Measurements from ENCODE around the gene MAP4K4.
"Not testable (repeated sequence)": the region's sequence is repeated elsewhere in the genome, so short reads cannot be mapped to it uniquely, and the experiment has no call there.

Gene MAP4K4

DNA sequence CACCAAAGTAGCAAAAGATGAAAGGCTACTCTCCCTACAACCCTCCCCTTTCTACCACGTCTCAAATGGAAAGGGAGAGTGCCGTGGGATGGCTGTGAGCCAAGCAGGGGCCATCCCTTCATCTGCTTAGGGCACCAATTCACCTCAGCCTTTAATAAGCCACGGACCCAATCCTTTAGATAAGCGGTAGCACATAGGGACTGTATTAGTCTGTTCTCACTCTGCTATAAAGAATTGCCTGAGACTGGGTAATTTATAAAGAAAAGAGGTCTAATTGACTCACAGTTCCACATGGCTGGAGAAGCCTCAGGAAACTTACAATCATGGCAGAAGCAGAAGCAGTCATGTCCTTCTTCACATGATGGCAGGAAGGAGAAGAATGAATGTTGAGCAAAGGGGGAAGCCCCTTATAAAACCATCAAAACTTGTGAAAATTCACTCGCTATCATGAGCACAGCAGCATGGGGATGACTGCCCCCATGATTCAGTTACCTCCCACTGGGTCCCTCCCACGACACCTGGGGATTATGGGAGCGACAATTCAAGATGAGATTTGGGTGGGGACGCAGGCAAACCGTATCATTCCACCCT, 208.3 kb downstream of the MAP4K4 start:
- DNase-seq (ENCODE audit: low spot score), result no peak

DNA sequence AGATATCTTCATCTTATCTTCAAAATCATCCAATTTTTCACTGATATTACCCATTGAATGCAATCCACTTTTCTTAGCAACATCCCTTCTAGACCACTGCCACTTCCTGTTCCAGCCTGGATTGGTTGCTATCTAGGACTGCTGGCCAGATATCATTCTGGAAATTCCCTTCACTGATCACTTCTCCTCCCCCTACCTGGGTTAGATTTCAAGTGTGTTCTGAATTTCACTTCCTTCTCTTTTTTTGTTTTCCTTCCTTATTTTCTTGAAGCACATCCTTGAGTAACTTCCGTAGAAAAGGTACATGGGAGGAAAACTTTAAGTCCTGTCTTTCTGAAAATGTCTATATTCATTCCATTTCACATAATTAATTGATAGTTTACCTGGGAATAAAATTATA, 212.3 kb downstream of the MAP4K4 start:
- DNase-seq (ENCODE audit: low spot score), result no peak

DNA sequence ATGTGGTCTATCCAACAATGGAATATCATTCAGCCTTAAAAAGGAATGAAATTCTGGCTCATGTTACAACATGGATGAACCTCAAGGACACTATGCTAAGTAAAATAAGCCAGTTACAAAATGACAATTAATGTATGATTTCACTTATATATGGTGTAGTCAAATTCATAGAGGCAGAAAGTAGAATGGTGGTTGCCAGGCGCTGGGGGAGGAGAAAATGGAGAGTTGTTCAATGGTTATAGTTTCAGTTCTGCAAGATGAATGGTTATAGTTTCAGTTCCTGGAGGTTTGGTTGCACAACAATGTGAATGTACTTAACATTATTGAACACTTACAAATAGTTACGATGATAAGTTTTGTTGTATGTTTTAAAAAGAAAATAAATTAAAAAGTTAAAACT, 215.0 kb downstream of the MAP4K4 start:
- no peak for DNase-seq (ENCODE audit: low spot score)

DNA sequence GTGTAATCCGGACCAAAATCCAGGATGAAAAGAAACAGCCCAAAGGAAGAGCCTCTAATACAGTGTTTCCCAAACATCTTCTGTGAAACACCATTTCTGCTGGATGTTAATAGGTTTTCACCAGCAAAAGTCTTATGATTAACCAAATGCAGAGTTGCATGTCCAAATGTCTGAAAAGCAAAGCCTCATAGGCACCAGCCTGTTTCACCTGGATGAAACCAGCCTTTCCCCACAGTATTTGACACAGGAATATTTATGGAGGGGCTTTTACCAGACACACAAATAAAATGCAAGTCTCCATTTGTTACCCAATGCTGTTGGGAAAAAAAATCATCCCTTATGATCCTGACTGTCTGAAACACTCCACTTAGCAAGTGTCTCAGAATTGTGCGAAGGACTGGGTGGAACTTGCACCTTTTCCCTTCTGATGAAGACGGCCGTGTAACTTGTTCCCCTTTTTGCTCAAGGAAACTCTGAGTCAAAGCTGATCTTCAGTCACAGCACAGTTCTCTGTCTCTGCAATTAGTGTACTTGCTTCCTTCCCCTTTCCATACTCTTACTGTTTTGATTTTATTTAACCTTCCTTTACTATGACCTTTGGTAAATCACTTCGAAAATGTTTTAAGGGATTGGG, 223.9 kb downstream of the MAP4K4 start:
- DNase-seq (ENCODE audit: low spot score), result no peak

DNA sequence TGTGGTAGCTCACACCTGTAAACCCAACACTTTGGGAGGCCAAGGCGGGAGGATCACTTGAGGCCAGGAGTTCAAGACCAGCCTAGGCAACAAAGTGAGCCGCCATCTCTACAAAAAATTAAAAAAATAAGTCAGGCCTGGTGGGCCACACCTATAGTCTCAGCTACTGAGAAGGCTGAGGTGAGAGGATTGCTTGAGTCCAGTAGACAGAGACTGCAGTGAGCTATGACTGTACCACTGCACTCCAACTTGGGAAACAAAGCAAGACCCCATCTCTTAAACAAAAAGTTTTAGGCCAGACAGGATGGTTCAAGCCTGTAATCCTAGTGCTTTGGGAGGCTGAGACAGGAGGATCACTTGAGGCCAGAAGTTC, 224.4 kb downstream of the MAP4K4 start:
- DNase-seq (ENCODE audit: low spot score), result no peak

DNA sequence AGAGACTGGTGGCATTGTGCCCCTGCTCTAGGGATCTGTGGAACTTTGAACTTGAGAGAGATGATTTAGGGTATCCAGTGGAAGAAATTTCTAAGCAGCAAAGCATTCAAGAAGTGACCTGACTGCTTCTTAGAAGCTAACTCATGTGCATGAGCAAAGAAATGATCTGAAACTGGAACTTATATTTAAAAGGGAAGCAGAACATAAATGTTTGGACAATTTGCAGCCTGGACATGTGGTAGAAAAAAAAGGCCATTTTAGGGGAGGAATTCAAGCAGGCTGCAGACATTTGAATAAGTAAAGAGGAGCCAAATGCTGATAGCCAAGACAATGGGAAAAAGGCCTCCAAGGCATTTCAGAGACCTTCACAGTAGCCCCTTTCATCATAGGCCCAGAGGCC, 226.8 kb downstream of the MAP4K4 start:
- not testable (repeated sequence) for DNase-seq (ENCODE audit: low spot score)

DNA sequence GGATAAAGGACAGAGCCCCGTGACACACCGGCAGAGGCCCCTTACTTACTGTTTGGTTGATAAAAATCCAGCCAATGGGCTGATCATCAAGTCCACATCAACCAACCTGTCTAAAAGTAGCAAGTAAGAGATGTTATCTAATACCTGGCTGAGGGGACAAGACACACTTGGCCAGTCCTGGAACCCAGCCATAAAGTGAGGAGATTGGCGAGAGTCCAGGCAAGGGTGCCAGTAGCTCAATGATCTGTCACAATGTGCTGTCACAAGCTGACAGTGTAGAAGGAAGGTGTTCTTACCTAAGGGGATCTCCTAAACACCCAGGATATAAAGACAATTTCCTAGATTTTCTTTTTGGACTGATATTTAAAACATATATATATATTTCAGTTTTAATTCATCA, 232.5 kb downstream of the MAP4K4 start:
- no peak for DNase-seq (ENCODE audit: low spot score)

DNA sequence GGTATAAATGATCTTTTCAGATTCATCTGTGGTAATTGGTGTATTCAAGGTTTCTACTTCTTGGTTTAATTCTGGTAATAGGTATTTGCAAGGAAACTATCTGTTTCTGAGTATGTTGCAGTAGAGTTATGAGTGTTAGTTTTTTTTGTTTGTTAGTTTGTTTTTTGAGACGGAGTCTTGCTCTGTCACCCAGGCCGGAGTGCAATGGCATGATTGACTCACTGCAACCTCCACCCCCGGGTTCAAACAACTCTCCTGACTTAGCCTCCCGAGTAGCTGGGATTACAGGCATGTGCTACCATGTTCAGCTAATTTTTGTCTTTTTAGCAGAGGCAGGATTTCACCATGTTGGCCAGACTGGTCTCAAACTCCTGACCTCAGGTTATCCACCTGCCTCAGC, 233.3 kb downstream of the MAP4K4 start:
- no peak for DNase-seq (ENCODE audit: low spot score)

DNA sequence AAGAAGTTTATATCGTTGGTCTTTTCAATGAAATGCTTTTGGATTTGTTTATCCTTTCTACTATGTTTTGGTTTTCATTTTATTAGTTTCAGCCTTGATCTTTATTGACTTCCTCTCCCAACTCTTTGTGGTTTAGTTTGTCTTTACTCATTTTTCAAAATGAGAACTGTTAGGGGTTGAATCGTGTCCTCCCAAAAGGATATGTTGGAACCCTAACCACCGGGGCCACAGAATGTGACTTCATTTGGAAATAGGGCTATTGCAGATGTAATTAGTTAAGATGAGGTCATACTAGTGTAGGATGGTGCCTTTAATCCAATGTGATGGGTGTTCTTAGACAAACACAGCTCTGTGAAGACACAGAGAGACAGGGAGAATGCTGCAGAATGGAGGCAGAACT, 233.9 kb downstream of the MAP4K4 start:
- DNase-seq (ENCODE audit: low spot score), result no peak

DNA sequence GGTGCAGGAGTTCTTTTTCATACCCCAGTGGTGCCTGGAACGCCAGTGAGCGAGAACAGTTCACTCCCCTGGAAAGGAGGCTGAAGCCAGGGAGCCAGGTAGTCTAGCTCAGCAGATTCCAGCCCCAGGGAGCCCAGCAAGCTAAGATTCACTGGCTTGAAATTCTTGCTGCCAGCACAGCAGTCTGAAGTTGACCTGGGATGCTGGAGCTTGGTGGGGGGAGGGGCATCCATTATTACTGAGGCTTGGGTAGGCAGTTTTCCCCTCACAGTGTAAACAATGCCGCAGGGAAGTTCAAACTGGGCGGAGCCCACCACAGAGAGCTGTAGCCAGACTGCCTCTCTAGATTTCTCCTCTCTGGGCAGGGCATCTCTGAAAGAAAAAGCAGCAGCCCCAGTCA, 238.3 kb downstream of the MAP4K4 start:
- DNase-seq (ENCODE audit: low spot score), result not testable (repeated sequence)

DNA sequence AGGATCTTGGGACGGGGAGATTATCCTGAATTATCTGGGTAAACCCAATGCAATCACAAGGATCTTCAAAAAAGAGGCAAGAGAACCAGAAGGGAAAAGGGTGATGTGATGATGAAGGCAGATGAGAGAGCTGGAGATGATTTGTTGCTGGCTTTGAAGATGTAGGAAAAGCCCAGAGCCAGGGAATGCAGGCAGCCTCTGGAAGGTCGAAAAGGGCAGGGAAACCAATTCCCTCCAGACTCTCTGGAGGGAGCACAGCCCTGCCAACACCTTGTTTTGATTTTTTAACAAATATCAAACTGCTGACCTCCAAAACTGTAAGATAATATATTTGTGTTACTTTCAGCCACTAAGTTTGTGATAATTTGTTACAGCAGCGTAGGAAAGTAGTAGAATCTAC, 245.3 kb downstream of the MAP4K4 start:
- DNase-seq (ENCODE audit: low spot score), result no peak

All from kidney capillary endothelial cell (primary cell).